Sigmoid colon (tissue), 3 donors: ENCODE measurements around the gene NME4.

Source experiments
- POLR2A ChIP-seq, 2 donors: fragments of 450-650 bp; IDR thresholded peaks; one replicate each; pipeline ENCODE4 v1.6.1; 2016; ENCODE audit warnings: antibody characterized with exemption in 2 of 2, mild to moderate bottlenecking in 2 of 2, moderate library complexity in 2 of 2
- TF ChIP-seq, protein P1 (sequence below), 4 experiments: fragments of 450-650 bp in 3 of 4; fragments of 200-600 bp in 1 of 4; IDR thresholded peaks; one replicate each; pipeline ENCODE4 v1.5.1; 2016 to 2019; ENCODE audit warnings: antibody characterized with exemption in 4 of 4, mild to moderate bottlenecking in 3 of 4, moderate library complexity in 2 of 4

DNA sequence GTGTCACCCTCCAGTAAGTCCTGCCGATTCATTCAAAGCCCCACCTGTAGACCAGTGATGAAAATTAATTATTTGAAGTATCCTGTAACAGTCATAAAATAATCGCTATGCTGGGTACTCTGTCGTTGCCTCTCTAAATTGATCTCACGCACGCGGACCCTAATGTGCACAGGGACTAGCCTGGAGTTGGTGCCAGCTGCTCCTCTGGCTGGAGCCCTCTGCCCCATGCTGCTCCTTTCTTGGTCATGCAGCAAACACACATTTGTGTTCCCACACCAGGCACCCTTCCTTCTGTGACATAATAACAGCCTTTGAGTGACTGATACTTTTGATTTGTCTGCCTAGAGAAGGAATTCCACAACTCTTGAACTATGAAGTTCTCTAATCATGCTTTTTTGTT lies 44.4 kb downstream of the NME4 start:
- TF ChIP-seq, protein P1, sequence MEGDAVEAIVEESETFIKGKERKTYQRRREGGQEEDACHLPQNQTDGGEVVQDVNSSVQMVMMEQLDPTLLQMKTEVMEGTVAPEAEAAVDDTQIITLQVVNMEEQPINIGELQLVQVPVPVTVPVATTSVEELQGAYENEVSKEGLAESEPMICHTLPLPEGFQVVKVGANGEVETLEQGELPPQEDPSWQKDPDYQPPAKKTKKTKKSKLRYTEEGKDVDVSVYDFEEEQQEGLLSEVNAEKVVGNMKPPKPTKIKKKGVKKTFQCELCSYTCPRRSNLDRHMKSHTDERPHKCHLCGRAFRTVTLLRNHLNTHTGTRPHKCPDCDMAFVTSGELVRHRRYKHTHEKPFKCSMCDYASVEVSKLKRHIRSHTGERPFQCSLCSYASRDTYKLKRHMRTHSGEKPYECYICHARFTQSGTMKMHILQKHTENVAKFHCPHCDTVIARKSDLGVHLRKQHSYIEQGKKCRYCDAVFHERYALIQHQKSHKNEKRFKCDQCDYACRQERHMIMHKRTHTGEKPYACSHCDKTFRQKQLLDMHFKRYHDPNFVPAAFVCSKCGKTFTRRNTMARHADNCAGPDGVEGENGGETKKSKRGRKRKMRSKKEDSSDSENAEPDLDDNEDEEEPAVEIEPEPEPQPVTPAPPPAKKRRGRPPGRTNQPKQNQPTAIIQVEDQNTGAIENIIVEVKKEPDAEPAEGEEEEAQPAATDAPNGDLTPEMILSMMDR (IDR thresholded peaks at IDR 0.05) = no peak
- no peak for TF ChIP-seq POLR2A (IDR thresholded peaks at IDR 0.05)
